PFSK-1 (cell line): ENCODE measurements around the gene SMIM9.

ENCODE experiments used
- POLR2AphosphoS5 ChIP-seq: IDR thresholded peaks from 2 replicates; pipeline ENCODE4 v1.6.1; 2012; ENCODE audit warnings: low read depth, mild to moderate bottlenecking, control low read depth, low read length, moderate library complexity
- TF ChIP-seq, protein P1 (sequence below), 2 experiments: IDR thresholded peaks; 2 replicates each; pipeline versions ENCODE4 v1.6.1 to v1.8.0; 2011 to 2012; ENCODE audit warnings: low read depth in 2 of 2, low read length in 2 of 2, control low read depth in 1 of 2, inconsistent platforms in 1 of 2, mild to moderate bottlenecking in 1 of 2, moderate library complexity in 1 of 2; ENCODE audit not compliant: insufficient read depth in 1 of 2

DNA sequence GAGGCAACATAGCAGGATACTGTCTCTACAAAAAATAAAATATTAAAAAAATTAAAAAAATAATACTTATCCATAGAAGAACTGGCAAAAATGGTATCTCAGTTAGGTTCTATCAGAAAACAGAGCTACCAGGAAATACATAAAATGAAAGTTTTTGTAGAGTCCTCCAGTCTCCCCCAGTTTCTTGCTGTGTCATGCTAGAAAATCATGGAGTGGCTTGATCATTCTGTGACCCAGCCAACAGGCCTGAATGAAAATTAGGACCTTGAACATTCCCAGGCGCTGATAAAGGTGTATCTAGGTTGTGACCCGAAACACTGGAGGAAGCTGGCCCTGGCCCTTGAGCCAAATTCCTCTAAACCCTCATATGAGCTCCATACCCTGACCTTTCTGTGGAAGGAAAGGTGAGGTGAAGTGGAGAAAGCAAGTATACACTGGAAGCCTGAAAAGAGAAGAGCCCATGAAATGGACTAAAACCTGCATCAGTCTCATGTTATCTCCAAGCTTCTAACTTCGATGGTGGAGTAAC lies 652 bp downstream of the SMIM9 start:
- TF ChIP-seq, protein P1, sequence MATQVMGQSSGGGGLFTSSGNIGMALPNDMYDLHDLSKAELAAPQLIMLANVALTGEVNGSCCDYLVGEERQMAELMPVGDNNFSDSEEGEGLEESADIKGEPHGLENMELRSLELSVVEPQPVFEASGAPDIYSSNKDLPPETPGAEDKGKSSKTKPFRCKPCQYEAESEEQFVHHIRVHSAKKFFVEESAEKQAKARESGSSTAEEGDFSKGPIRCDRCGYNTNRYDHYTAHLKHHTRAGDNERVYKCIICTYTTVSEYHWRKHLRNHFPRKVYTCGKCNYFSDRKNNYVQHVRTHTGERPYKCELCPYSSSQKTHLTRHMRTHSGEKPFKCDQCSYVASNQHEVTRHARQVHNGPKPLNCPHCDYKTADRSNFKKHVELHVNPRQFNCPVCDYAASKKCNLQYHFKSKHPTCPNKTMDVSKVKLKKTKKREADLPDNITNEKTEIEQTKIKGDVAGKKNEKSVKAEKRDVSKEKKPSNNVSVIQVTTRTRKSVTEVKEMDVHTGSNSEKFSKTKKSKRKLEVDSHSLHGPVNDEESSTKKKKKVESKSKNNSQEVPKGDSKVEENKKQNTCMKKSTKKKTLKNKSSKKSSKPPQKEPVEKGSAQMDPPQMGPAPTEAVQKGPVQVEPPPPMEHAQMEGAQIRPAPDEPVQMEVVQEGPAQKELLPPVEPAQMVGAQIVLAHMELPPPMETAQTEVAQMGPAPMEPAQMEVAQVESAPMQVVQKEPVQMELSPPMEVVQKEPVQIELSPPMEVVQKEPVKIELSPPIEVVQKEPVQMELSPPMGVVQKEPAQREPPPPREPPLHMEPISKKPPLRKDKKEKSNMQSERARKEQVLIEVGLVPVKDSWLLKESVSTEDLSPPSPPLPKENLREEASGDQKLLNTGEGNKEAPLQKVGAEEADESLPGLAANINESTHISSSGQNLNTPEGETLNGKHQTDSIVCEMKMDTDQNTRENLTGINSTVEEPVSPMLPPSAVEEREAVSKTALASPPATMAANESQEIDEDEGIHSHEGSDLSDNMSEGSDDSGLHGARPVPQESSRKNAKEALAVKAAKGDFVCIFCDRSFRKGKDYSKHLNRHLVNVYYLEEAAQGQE (IDR thresholded peaks at IDR 0.05; ENCODE audit: insufficient read depth in 1 of 2, low read depth in 2 of 2, low read length in 2 of 2), result no peak
- TF ChIP-seq POLR2AphosphoS5, result no peak
